GM12892 (cell line): ENCODE data around the gene LRCH1.

ENCODE experiments used
- POLR2A ChIP-seq: IDR thresholded peaks from 2 replicates; pipeline ENCODE4 v1.6.1; 2011; ENCODE audit warnings: low read depth, low read length, control low read depth
- POLR2AphosphoS5 ChIP-seq: IDR thresholded peaks from 2 replicates; pipeline ENCODE4 v1.6.1; 2011; ENCODE audit warnings: low read depth, low read length, control low read depth
- TAF1 ChIP-seq: IDR thresholded peaks from 2 replicates; pipeline ENCODE4 v1.6.1; 2011; ENCODE audit warnings: low read depth, mild to moderate bottlenecking, control low read depth, low read length, borderline replicate concordance

GRCh38 chr13:46796515-46797474, 243.8 kb downstream of the LRCH1 start, which contains the start of gene ESD:
- TF ChIP-seq POLR2AphosphoS5 (peak; percentile 71), POLR2A (peak; percentile 83), TAF1 (peak; percentile 57)
